Measurements from ENCODE around the gene OR1K1. TPM values are rescaled to one million over a fixed set of nuclear protein-coding genes. Genes with fewer than 3 reads are reported as not detected.
"Not testable (repeated sequence)": the region's sequence is repeated elsewhere in the genome, so short reads cannot be mapped to it uniquely, and the experiment has no call there.

The OR1K1 gene
- polyA plus RNA-seq, 2 of the 4 experiments (the other 2 are of a cell fraction), result not detected

GRCh38 chr9:122837266-122837850 is 37.4 kb downstream of the OR1K1 start:
- DNase-seq (ENCODE audit: low read depth in 1 of 2, low spot score in 1 of 2), result no peak
- no peak overlapping the region for H3K4me2 ChIP-seq
- no peak overlapping the region for H3K4me3 ChIP-seq
- POLR2A ChIA-PET, result interaction anchor here (1.1 kb wide), 1 partner anchor 9 kb away, joined by 3 read pairs; the partner anchor contains the start of gene PDCL
- WGBS (ENCODE audit: missing lambda C conversion rate), result 83% methylated on average over 13 of the region's 14 CpGs
- no peak overlapping the region for H3K27ac ChIP-seq
- H3K9me3 ChIP-seq, result no peaks in the 10 kb centered on the region
- CTCF ChIA-PET, result interaction anchor here (1.5 kb wide), 1 partner anchor 714 kb away, joined by 3 read pairs; no protein-coding TSS in a partner anchor
- TF ChIP-seq KDM1A (IDR thresholded peaks at IDR 0.05; ENCODE audit: low read depth), result no peak
- no peak for TF ChIP-seq ZC3H11A (IDR thresholded peaks at IDR 0.05)
- no peak for TF ChIP-seq MAX (IDR thresholded peaks at IDR 0.05)
- no peak for TF ChIP-seq CBX8 (IDR thresholded peaks at IDR 0.05)
- TF ChIP-seq EHMT2 (IDR thresholded peaks at IDR 0.05; ENCODE audit: low read depth), result no peak
- no peak for TF ChIP-seq JUN (IDR thresholded peaks at IDR 0.05)
- TF ChIP-seq HOXB5 (CRISPR knock-in tag; IDR thresholded peaks at IDR 0.05), result no peak
- no peak for TF ChIP-seq HES2 (IDR thresholded peaks at IDR 0.05)
- TF ChIP-seq ZNF302 (CRISPR knock-in tag; IDR thresholded peaks at IDR 0.05), result no peak
- TF ChIP-seq RCOR1 (IDR thresholded peaks at IDR 0.05; ENCODE audit: low read depth, low read length), result no peak
- TF ChIP-seq POLR2AphosphoS2 (conservative IDR thresholded peaks at IDR 0.05; ENCODE audit: low read length), result no peak
- no peak for TF ChIP-seq MAZ (IDR thresholded peaks at IDR 0.05; ENCODE audit: borderline replicate concordance, low read depth, low read length)
- TF ChIP-seq PHF8 (IDR thresholded peaks at IDR 0.05; ENCODE audit: borderline replicate concordance, low read depth), result no peak
- TF ChIP-seq, protein P1, sequence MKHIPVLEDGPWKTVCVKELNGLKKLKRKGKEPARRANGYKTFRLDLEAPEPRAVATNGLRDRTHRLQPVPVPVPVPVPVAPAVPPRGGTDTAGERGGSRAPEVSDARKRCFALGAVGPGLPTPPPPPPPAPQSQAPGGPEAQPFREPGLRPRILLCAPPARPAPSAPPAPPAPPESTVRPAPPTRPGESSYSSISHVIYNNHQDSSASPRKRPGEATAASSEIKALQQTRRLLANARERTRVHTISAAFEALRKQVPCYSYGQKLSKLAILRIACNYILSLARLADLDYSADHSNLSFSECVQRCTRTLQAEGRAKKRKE (CRISPR knock-in tag; IDR thresholded peaks at IDR 0.05; ENCODE audit: low read depth), result no peak
- 0 out of 3 replicates have a peak, but pooled peaks cover 5% of the 10 kb centered on the region for H3K4me1 ChIP-seq
- ATAC-seq, result no peak
- no peak for FAIRE-seq

GRCh38 chr9:122838441-122838840 is 38.5 kb downstream of the OR1K1 start:
- WGBS (ENCODE audit: missing lambda C conversion rate), result 37% methylated on average over 3 of the region's 3 CpGs

DNA sequence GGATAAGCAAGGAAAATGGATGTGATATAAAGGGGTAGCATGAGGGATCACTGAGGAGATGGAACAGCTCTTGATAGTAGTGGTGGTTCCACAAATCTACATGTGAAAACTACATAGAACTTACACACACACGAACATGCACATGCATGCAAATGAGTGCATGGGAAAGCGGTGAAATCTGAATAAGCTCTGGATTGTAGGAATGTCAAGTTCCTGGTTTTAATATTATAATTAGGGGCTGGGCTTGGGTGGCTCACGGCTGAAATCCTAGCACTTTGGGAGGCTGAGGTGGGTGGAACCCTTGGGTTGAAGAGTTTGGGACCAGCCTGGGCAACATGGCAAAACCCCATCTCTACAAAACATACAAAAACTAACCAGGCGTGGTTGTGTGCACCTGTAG is 41.6 kb downstream of the OR1K1 start:
- Histone ChIP-seq H3K4me3 (no peak overlapping the region), H3K4me1 (no peaks in the 10 kb centered on the region), H3K9me3 (no peaks in the 10 kb centered on the region), H3K27ac (no peak overlapping the region), H3K4me2 (no peak overlapping the region)
- POLR2A ChIA-PET, result no interaction called here
- no peak for ATAC-seq
- no peak for FAIRE-seq
- no peak for DNase-seq (ENCODE audit: low read depth in 1 of 2, low spot score in 1 of 2)
- 86% methylated on average over 4 of the region's 4 CpGs for WGBS (ENCODE audit: missing lambda C conversion rate)
- CTCF ChIA-PET, result interaction anchor here (0.9 kb wide), 1 partner anchor 378 kb away, joined by 3 read pairs; no protein-coding TSS in a partner anchor
- TF ChIP-seq POLR2AphosphoS2 (conservative IDR thresholded peaks at IDR 0.05; ENCODE audit: low read length) (no peak), RARB (CRISPR knock-in tag; IDR thresholded peaks at IDR 0.05) (no peak), CHD4 (IDR thresholded peaks at IDR 0.05; ENCODE audit: borderline replicate concordance) (no peak), CHD2 (IDR thresholded peaks at IDR 0.05; ENCODE audit: low read length, partially characterized antibody) (no peak), BCL3 (IDR thresholded peaks at IDR 0.05) (no peak), GATA3 (IDR thresholded peaks at IDR 0.05; ENCODE audit: borderline replicate concordance) (no peak), FOSL2 (IDR thresholded peaks at IDR 0.05) (no peak), FOSL2 (CRISPR knock-in tag; IDR thresholded peaks at IDR 0.05) (no peak), HES2 (IDR thresholded peaks at IDR 0.05) (no peak), CEBPB (IDR thresholded peaks at IDR 0.05) (no peak), EP300 (IDR thresholded peaks at IDR 0.05) (no peak)
- TF ChIP-seq, protein P2, sequence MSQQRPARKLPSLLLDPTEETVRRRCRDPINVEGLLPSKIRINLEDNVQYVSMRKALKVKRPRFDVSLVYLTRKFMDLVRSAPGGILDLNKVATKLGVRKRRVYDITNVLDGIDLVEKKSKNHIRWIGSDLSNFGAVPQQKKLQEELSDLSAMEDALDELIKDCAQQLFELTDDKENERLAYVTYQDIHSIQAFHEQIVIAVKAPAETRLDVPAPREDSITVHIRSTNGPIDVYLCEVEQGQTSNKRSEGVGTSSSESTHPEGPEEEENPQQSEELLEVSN (IDR thresholded peaks at IDR 0.05; ENCODE audit: borderline replicate concordance, low read depth), result no peak
- TF ChIP-seq, protein P3, sequence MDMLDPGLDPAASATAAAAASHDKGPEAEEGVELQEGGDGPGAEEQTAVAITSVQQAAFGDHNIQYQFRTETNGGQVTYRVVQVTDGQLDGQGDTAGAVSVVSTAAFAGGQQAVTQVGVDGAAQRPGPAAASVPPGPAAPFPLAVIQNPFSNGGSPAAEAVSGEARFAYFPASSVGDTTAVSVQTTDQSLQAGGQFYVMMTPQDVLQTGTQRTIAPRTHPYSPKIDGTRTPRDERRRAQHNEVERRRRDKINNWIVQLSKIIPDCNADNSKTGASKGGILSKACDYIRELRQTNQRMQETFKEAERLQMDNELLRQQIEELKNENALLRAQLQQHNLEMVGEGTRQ (IDR thresholded peaks at IDR 0.05), result no peak

More at GRCh38 chr9:122838441-122838840, 38.5 kb downstream of the OR1K1 start:
- ATAC-seq, POLR2A ChIA-PET, H3K4me3 ChIP-seq, H3K4me1 ChIP-seq, H3K27ac ChIP-seq, H3K4me2 ChIP-seq, FAIRE-seq, H3K9me3 ChIP-seq: not testable (repeated sequence)
- DNase-seq (ENCODE audit: low read depth in 1 of 2, low spot score in 1 of 2), result peak in 1 of 2 experiments; percentile 33
- TF ChIP-seq RAD21 (conservative IDR thresholded peaks at IDR 0.05 in 1 of 2, IDR thresholded peaks at IDR 0.05 in 1 of 2), result 0 out of 5 replicates have a peak, but pooled peaks of 1 of the 2 experiments have one; percentile 17
- CTCF ChIA-PET, result interaction anchor here (1.5 kb wide), 1 partner anchor 715 kb away, joined by 3 read pairs; no protein-coding TSS in a partner anchor

Measured in A549 (cell line).